Measurements from ENCODE around the gene DRC7. TPM values are rescaled to one million over a fixed set of nuclear protein-coding genes. Genes with fewer than 3 reads are reported as not detected.

DRC7 gene
- total and polyA plus RNA-seq, 10 of the 15 experiments (the other 5 are each of a cell fraction or from before 2014, with no cell fraction given) = 0.06 to 0.49 (median 0.14) TPM; not detected in 4

GRCh38 chr16:57781349-57781740 is 86.7 kb downstream of the DRC7 start:
- ChIA-PET CTCF (no interaction called here), RAD21 (ENCODE audit: unreplicated experiment) (no interaction called here), SMC1A (ENCODE audit: uncharacterized antibody, unreplicated experiment) (no interaction called here), POLR2A (no interaction called here)
- ATAC-seq (no peak), DNase-seq (ENCODE audit: low read depth, low spot score) (no peak), FAIRE-seq (no peak)
- Histone ChIP-seq H2AFZ (ENCODE audit: control insufficient read depth, low read depth, low read length) (no peak overlapping the region), H3K4me3 (no peak overlapping the region), H3K27me3 (replicated peaks in 1 of 2; ENCODE audit: control insufficient read depth in 2 of 2, insufficient read depth in 2 of 2, low read length in 1 of 2) (no peaks in the 10 kb centered on the region; a peak in 1 of 4 replicates), H4K20me1 (ENCODE audit: control insufficient read depth, insufficient read depth) (no peaks in the 10 kb centered on the region), H3K9ac (ENCODE audit: control insufficient read depth, insufficient read depth, low read length) (no peak overlapping the region), H3K36me3 (ENCODE audit: control insufficient read depth in 2 of 2, insufficient read depth in 2 of 2, low read length in 1 of 2) (no peaks in the 10 kb centered on the region), H3K9me3 (replicated peaks; ENCODE audit: control insufficient read depth, insufficient read depth, low read length) (no peaks in the 10 kb centered on the region), H3K27ac (ENCODE audit: control insufficient read depth, insufficient read depth) (no peak overlapping the region), H3K4me1 (ENCODE audit: control insufficient read depth, insufficient read depth, low read length) (no peaks in the 10 kb centered on the region), H3K4me2 (ENCODE audit: control insufficient read depth, insufficient read depth) (no peak overlapping the region), H3K79me2 (ENCODE audit: control insufficient read depth, insufficient read depth, low read length) (no peaks in the 10 kb centered on the region)
- BruUV-seq (replicated peaks) = no TSS peak
- TF ChIP-seq NR2F1 (conservative IDR thresholded peaks at IDR 0.05) (no peak), POLR2AphosphoS5 (IDR thresholded peaks at IDR 0.05; ENCODE audit: low read length) (no peak), SMAD5 (IDR thresholded peaks at IDR 0.05; ENCODE audit: low read depth) (no peak), DPF2 (IDR thresholded peaks at IDR 0.05) (no peak), HDGF (IDR thresholded peaks at IDR 0.05) (no peak), STAT1 (conservative IDR thresholded peaks at IDR 0.05) (no peak), YY1 (IDR thresholded peaks at IDR 0.05; ENCODE audit: low read depth, low read length) (no peak), CBX3 (IDR thresholded peaks at IDR 0.05; ENCODE audit: borderline replicate concordance, low read depth) (no peak), RAD21 (IDR thresholded peaks at IDR 0.05; ENCODE audit: insufficient read depth, low read depth, low read length) (no peak)
- TF ChIP-seq, protein P1, sequence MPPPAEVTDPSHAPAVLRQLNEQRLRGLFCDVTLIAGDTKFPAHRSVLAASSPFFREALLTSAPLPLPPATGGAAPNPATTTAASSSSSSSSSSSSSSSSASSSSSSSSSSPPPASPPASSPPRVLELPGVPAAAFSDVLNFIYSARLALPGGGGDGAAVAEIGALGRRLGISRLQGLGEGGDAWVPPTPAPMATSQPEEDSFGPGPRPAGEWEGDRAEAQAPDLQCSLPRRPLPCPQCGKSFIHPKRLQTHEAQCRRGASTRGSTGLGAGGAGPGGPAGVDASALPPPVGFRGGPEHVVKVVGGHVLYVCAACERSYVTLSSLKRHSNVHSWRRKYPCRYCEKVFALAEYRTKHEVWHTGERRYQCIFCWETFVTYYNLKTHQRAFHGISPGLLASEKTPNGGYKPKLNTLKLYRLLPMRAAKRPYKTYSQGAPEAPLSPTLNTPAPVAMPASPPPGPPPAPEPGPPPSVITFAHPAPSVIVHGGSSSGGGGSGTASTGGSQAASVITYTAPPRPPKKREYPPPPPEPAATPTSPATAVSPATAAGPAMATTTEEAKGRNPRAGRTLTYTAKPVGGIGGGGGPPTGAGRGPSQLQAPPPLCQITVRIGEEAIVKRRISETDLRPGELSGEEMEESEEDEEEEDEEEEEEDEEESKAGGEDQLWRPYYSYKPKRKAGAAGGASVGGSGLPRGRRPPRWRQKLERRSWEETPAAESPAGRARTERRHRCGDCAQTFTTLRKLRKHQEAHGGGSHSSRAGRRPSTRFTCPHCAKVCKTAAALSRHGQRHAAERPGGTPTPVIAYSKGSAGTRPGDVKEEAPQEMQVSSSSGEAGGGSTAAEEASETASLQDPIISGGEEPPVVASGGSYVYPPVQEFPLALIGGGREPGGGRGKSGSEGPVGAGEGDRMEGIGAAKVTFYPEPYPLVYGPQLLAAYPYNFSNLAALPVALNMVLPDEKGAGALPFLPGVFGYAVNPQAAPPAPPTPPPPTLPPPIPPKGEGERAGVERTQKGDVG (CRISPR knock-in tag; IDR thresholded peaks at IDR 0.05) = no peak
- in situ Hi-C loops (cut with MboI) = no loop called here
- 0% methylated on average over 1 of the region's 1 CpG for WGBS (ENCODE audit: insufficient coverage, insufficient replicate concordance, low lambda C conversion rate, missing lambda C conversion rate)
- intact Hi-C loops (cut with micrococcal nuclease; ENCODE audit: unreplicated experiment) = no loop called here

Small RNA genes lying within 50 kb of the gene (microRNA-seq; reads per million reads assigned to microRNA genes)
- gene MIR6772 = not detected

Small RNA genes lying within 50 kb of the gene (small RNA-seq; reads per million reads assigned to genes)
- not detected for gene MIR6772

Other genes starting within 250 kb of the DRC7 start
Only the 7 nearest of the 10 such genes appear.
- 2.1 and 2.2 TPM in 2 replicates for gene DOK4, start 208.3 kb upstream of the DRC7 start, total RNA-seq (2014; rRNA removed)
- 1.1 and 1.2 TPM in 2 replicates for gene DOK4, start 208.3 kb upstream of the DRC7 start, total RNA-seq (2014; rRNA removed; fragmentation: Illumina TruSeq; extraction: Trizol)
- 2.9 and 3.0 TPM in 2 replicates for gene DOK4, start 208.3 kb upstream of the DRC7 start, total RNA-seq (2021)
- gene DOK4, start 208.3 kb upstream of the DRC7 start, polyA plus RNA-seq (2011; rRNA removed) = 4.1 and 7.0 TPM in 2 replicates
- 0.60 and 1.6 TPM in 2 replicates for gene DOK4, start 208.3 kb upstream of the DRC7 start, polyA plus RNA-seq (2014; fragmentation: Illumina TruSeq; extraction: Trizol)
- under 1 TPM in 1 of 2 experiments, not detected in 1; 0.20 TPM for gene DOK4, start 208.3 kb upstream of the DRC7 start, polyA plus RNA-seq (2014; fragmentation: Nextera tagmentation; extraction: Ambion mirVana)
- 2.4 and 2.9 TPM in 2 replicates for gene DOK4, start 208.3 kb upstream of the DRC7 start, polyA plus RNA-seq (2014; rRNA removed)
- 1 to 10 TPM; 3.4 to 3.6 TPM for gene DOK4, start 208.3 kb upstream of the DRC7 start, polyA plus RNA-seq (2016; fragmentation: Nextera tagmentation; extraction: Ambion mirVana)
- 3.5 and 5.9 TPM in 2 replicates for gene CCDC102A, start 158.2 kb upstream of the DRC7 start, total RNA-seq (2014; rRNA removed)
- gene CCDC102A, start 158.2 kb upstream of the DRC7 start, total RNA-seq (2014; rRNA removed; fragmentation: Illumina TruSeq; extraction: Trizol) = 1.2 and 1.6 TPM in 2 replicates
- 5.1 and 5.6 TPM in 2 replicates for gene CCDC102A, start 158.2 kb upstream of the DRC7 start, total RNA-seq (2021)
- gene CCDC102A, start 158.2 kb upstream of the DRC7 start, polyA plus RNA-seq (2011; rRNA removed) = 2.2 and 5.1 TPM in 2 replicates
- 0.59 and 0.76 TPM in 2 replicates for gene CCDC102A, start 158.2 kb upstream of the DRC7 start, polyA plus RNA-seq (2014; fragmentation: Illumina TruSeq; extraction: Trizol)
- under 1 TPM; 0.03 to 0.53 TPM for gene CCDC102A, start 158.2 kb upstream of the DRC7 start, polyA plus RNA-seq (2014; fragmentation: Nextera tagmentation; extraction: Ambion mirVana)
- 3.3 and 4.1 TPM in 2 replicates for gene CCDC102A, start 158.2 kb upstream of the DRC7 start, polyA plus RNA-seq (2014; rRNA removed)
- 1 to 10 TPM in 1 of 2 experiments, under 1 TPM in 1; 0.63 to 3.3 TPM for gene CCDC102A, start 158.2 kb upstream of the DRC7 start, polyA plus RNA-seq (2016; fragmentation: Nextera tagmentation; extraction: Ambion mirVana)
- gene ADGRG5, start 152.2 kb upstream of the DRC7 start, total RNA-seq (2014; rRNA removed) = 24.5 and 30.4 TPM in 2 replicates
- gene ADGRG5, start 152.2 kb upstream of the DRC7 start, total RNA-seq (2014; rRNA removed; fragmentation: Illumina TruSeq; extraction: Trizol) = 6.5 and 7.7 TPM in 2 replicates
- gene ADGRG5, start 152.2 kb upstream of the DRC7 start, total RNA-seq (2021) = 26.6 and 30.1 TPM in 2 replicates
- gene ADGRG5, start 152.2 kb upstream of the DRC7 start, polyA plus RNA-seq (2011; rRNA removed) = 1.3 and 5.6 TPM in 2 replicates
- gene ADGRG5, start 152.2 kb upstream of the DRC7 start, polyA plus RNA-seq (2014; fragmentation: Illumina TruSeq; extraction: Trizol) = 8.4 and 19.2 TPM in 2 replicates
- 1 to 10 TPM; 1.7 to 2.7 TPM for gene ADGRG5, start 152.2 kb upstream of the DRC7 start, polyA plus RNA-seq (2014; fragmentation: Nextera tagmentation; extraction: Ambion mirVana)
- 25.9 and 35.1 TPM in 2 replicates for gene ADGRG5, start 152.2 kb upstream of the DRC7 start, polyA plus RNA-seq (2014; rRNA removed)
- 10 to 100 TPM; 50.8 to 56.0 TPM for gene ADGRG5, start 152.2 kb upstream of the DRC7 start, polyA plus RNA-seq (2016; fragmentation: Nextera tagmentation; extraction: Ambion mirVana)
- gene ADGRG1, start 66.2 kb upstream of the DRC7 start, total RNA-seq (2014; rRNA removed) = 0.16 and 0.56 TPM in 2 replicates
- 0.32 and 0.72 TPM in 2 replicates for gene ADGRG1, start 66.2 kb upstream of the DRC7 start, total RNA-seq (2014; rRNA removed; fragmentation: Illumina TruSeq; extraction: Trizol)
- gene ADGRG1, start 66.2 kb upstream of the DRC7 start, total RNA-seq (2021) = 1.8 and 2.0 TPM in 2 replicates
- gene ADGRG1, start 66.2 kb upstream of the DRC7 start, polyA plus RNA-seq (2011; rRNA removed) = 0.07 and 0.17 TPM in 2 replicates
- gene ADGRG1, start 66.2 kb upstream of the DRC7 start, polyA plus RNA-seq (2014; fragmentation: Illumina TruSeq; extraction: Trizol) = 0.54 and 1.7 TPM in 2 replicates
- under 1 TPM; 0.16 to 0.23 TPM for gene ADGRG1, start 66.2 kb upstream of the DRC7 start, polyA plus RNA-seq (2014; fragmentation: Nextera tagmentation; extraction: Ambion mirVana)
- 1.6 and 3.9 TPM in 2 replicates for gene ADGRG1, start 66.2 kb upstream of the DRC7 start, polyA plus RNA-seq (2014; rRNA removed)
- gene ADGRG1, start 66.2 kb upstream of the DRC7 start, polyA plus RNA-seq (2016; fragmentation: Nextera tagmentation; extraction: Ambion mirVana) = 1 to 10 TPM in 1 of 2 experiments, under 1 TPM in 1; 0.79 to 1.8 TPM
- gene ADGRG3, start 26.5 kb upstream of the DRC7 start, total RNA-seq (2014; rRNA removed) = not detected in 2 replicates
- gene ADGRG3, start 26.5 kb upstream of the DRC7 start, total RNA-seq (2014; rRNA removed; fragmentation: Illumina TruSeq; extraction: Trizol) = not detected in 2 replicates
- gene ADGRG3, start 26.5 kb upstream of the DRC7 start, total RNA-seq (2021) = not detected in 2 replicates
- 0.11 TPM in 1 of 2 replicates, not detected in the other for gene ADGRG3, start 26.5 kb upstream of the DRC7 start, polyA plus RNA-seq (2011; rRNA removed)
- not detected in 2 replicates for gene ADGRG3, start 26.5 kb upstream of the DRC7 start, polyA plus RNA-seq (2014; fragmentation: Illumina TruSeq; extraction: Trizol)
- gene ADGRG3, start 26.5 kb upstream of the DRC7 start, polyA plus RNA-seq (2014; fragmentation: Nextera tagmentation; extraction: Ambion mirVana) = under 1 TPM in 1 of 2 experiments, not detected in 1; 0.10 TPM
- 0.10 TPM in 1 of 2 replicates, not detected in the other for gene ADGRG3, start 26.5 kb upstream of the DRC7 start, polyA plus RNA-seq (2014; rRNA removed)
- not detected for gene ADGRG3, start 26.5 kb upstream of the DRC7 start, polyA plus RNA-seq (2016; fragmentation: Nextera tagmentation; extraction: Ambion mirVana)
- gene KATNB1, start 41.0 kb downstream of the DRC7 start, total RNA-seq (2014; rRNA removed) = 24.0 and 24.1 TPM in 2 replicates
- 7.8 and 10.7 TPM in 2 replicates for gene KATNB1, start 41.0 kb downstream of the DRC7 start, total RNA-seq (2014; rRNA removed; fragmentation: Illumina TruSeq; extraction: Trizol)
- 25.8 and 27.7 TPM in 2 replicates for gene KATNB1, start 41.0 kb downstream of the DRC7 start, total RNA-seq (2021)
- gene KATNB1, start 41.0 kb downstream of the DRC7 start, polyA plus RNA-seq (2011; rRNA removed) = 5.1 and 15.3 TPM in 2 replicates
- gene KATNB1, start 41.0 kb downstream of the DRC7 start, polyA plus RNA-seq (2014; fragmentation: Illumina TruSeq; extraction: Trizol) = 1.1 and 10.4 TPM in 2 replicates
- 1 to 10 TPM in 1 of 2 experiments, under 1 TPM in 1; 0.71 to 1.4 TPM for gene KATNB1, start 41.0 kb downstream of the DRC7 start, polyA plus RNA-seq (2014; fragmentation: Nextera tagmentation; extraction: Ambion mirVana)
- 23.7 and 23.8 TPM in 2 replicates for gene KATNB1, start 41.0 kb downstream of the DRC7 start, polyA plus RNA-seq (2014; rRNA removed)
- gene KATNB1, start 41.0 kb downstream of the DRC7 start, polyA plus RNA-seq (2016; fragmentation: Nextera tagmentation; extraction: Ambion mirVana) = 10 to 100 TPM; 37.7 to 46.5 TPM
- 0.23 and 0.49 TPM in 2 replicates for gene KIFC3, start 107.7 kb downstream of the DRC7 start, total RNA-seq (2014; rRNA removed)
- gene KIFC3, start 107.7 kb downstream of the DRC7 start, total RNA-seq (2014; rRNA removed; fragmentation: Illumina TruSeq; extraction: Trizol) = 0.22 TPM in 1 of 2 replicates, not detected in the other
- gene KIFC3, start 107.7 kb downstream of the DRC7 start, total RNA-seq (2021) = 0.82 and 1.3 TPM in 2 replicates
- gene KIFC3, start 107.7 kb downstream of the DRC7 start, polyA plus RNA-seq (2011; rRNA removed) = 0.26 TPM in 2 replicates
- not detected in 2 replicates for gene KIFC3, start 107.7 kb downstream of the DRC7 start, polyA plus RNA-seq (2014; fragmentation: Illumina TruSeq; extraction: Trizol)
- gene KIFC3, start 107.7 kb downstream of the DRC7 start, polyA plus RNA-seq (2014; fragmentation: Nextera tagmentation; extraction: Ambion mirVana) = not detected
- 0.08 and 0.22 TPM in 2 replicates for gene KIFC3, start 107.7 kb downstream of the DRC7 start, polyA plus RNA-seq (2014; rRNA removed)
- gene KIFC3, start 107.7 kb downstream of the DRC7 start, polyA plus RNA-seq (2016; fragmentation: Nextera tagmentation; extraction: Ambion mirVana) = 1 to 10 TPM in 1 of 2 experiments, under 1 TPM in 1; 0.46 to 1.2 TPM